Stomach (tissue), 19 donors: ENCODE data around the gene ACOT9. TPM values are rescaled to one million over a fixed set of nuclear protein-coding genes. Genes with fewer than 3 reads are reported as not detected.
A peak's percentile ranks its signal among the peaks of the same experiment; 100 is the strongest.

Experiments used
- DNase-seq, 2 donors: peaks; one replicate each; pipeline versions ENCODE4 v3.0.0 to v3.0.0-alpha.2; 2013 to 2019
- H3K27ac ChIP-seq, 5 donors: fragments of 200-600 bp in 4 of 5; sonication (generic) in 4 of 5; one replicate each; pipeline ENCODE4 v1.5.1; 2013 to 2019; ENCODE audit warnings: mild to moderate bottlenecking in 1 of 5, moderate library complexity in 1 of 5
- H3K27me3 ChIP-seq, 3 donors: fragments of 200-600 bp; sonication (generic); one replicate each; pipeline ENCODE4 v1.5.1; 2017 to 2019; ENCODE audit warnings: mixed run types in 1 of 3
- H3K36me3 ChIP-seq, 4 donors: fragments of 200-600 bp; sonication (generic); 1 replicate in 3 of 4; 2 replicates in 1 of 4; pipeline ENCODE4 v1.5.1; 2016 to 2019
- H3K4me1 ChIP-seq, 4 donors: fragments of 200-600 bp; sonication (generic); one replicate each; pipeline ENCODE4 v1.5.1; 2016 to 2019
- H3K4me3 ChIP-seq, 4 donors: fragments of 200-600 bp; sonication (generic) in 3 of 4; one replicate each; pipeline ENCODE4 v1.5.1; 2016 to 2019; ENCODE audit warnings: mild to moderate bottlenecking in 1 of 4
- H3K9me3 ChIP-seq, 4 donors: fragments of 200-600 bp; sonication (generic); one replicate each; pipeline ENCODE4 v1.5.1; 2016 to 2019
- EP300 ChIP-seq: sonication (generic); formaldehyde crosslinking; IDR thresholded peaks from one replicate; pipeline ENCODE4 v1.6.1; 2017; ENCODE audit warnings: antibody characterized with exemption
- POLR2A ChIP-seq, 4 donors: fragments of 450-650 bp; IDR thresholded peaks; one replicate each; pipeline ENCODE4 v1.6.1; 2016; ENCODE audit warnings: antibody characterized with exemption in 4 of 4, control low read depth in 2 of 4, mild to moderate bottlenecking in 1 of 4, moderate library complexity in 1 of 4
- POLR2AphosphoS5 ChIP-seq, 3 donors: sonication (generic); formaldehyde crosslinking; IDR thresholded peaks; one replicate each; pipeline ENCODE4 v1.6.1; 2016; ENCODE audit warnings: antibody characterized with exemption in 3 of 3
- WGBS, 5 donors: extraction: QIAGEN DNeasy Blood & Tissue Kit in 3 of 5; methylation state at CpG; one replicate each; pipeline versions ENCODE4 v1.1.5 to v1.1.7; 2013 to 2018; 5-methylcytosine and 5-hydroxymethylcytosine counted together
- intact Hi-C: fragments of 100-400 bp; cut with DNase I; formaldehyde crosslinking; loops from one replicate; pipeline ENCODE4 v1.15.1; 2023; ENCODE audit warnings: low total_unique reads
- long read RNA-seq, 10 donors: transcript quantifications; one replicate each; lab custom pipeline, GENCODE V29; 2026
- polyA plus RNA-seq, 3 donors: library from polyadenylated mRNA; stranded (reverse); fragments of 200-250 nt; gene quantifications; one replicate each; pipeline ENCODE4 v1.2.3, GENCODE V29; 2013
- total RNA-seq, 5 donors: library from RNA; depleted of rRNA; stranded (reverse); fragments of >200 nt; gene quantifications; one replicate each; pipeline versions ENCODE4 v1.1.0 to v1.2.3, GENCODE V29; 2014 to 2016
- TF ChIP-seq, protein P1 (sequence below), 7 experiments: fragments of 450-650 bp in 4 of 7; fragments of 200-600 bp in 3 of 7; sonication (generic) in 3 of 7; IDR thresholded peaks; one replicate each; pipeline ENCODE4 v1.5.1; 2016 to 2019; ENCODE audit warnings: antibody characterized with exemption in 7 of 7, control low read depth in 2 of 7, mild to moderate bottlenecking in 1 of 7
- donor health status: healthy with polysubstance abuse.
- donor health status: Bipolar disorder and iron deficiency.
- donor health status: healthy.

Gene ACOT9, protein sequence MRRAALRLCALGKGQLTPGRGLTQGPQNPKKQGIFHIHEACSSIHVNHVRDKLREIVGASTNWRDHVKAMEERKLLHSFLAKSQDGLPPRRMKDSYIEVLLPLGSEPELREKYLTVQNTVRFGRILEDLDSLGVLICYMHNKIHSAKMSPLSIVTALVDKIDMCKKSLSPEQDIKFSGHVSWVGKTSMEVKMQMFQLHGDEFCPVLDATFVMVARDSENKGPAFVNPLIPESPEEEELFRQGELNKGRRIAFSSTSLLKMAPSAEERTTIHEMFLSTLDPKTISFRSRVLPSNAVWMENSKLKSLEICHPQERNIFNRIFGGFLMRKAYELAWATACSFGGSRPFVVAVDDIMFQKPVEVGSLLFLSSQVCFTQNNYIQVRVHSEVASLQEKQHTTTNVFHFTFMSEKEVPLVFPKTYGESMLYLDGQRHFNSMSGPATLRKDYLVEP
- 10 to 100 TPM in 4 of 5 donors, 1 to 10 TPM in 1; 5.4 to 62.6 (median 24.9) TPM for total RNA-seq
- polyA plus RNA-seq: 10 to 100 TPM; 18.5 to 27.8 (median 21.6) TPM
- long read RNA-seq, donor 1, partial matches to known transcripts: 0 of 5 reads
- long read RNA-seq, donor 1, other reads (novel, unspliced or antisense): 0 of 5 reads
- long read RNA-seq, donor 2, partial matches to known transcripts: 0 of 1 reads
- long read RNA-seq, donor 2, other reads (novel, unspliced or antisense): 0 of 1 reads
- long read RNA-seq, donor 3, partial matches to known transcripts: 0 of 4 reads
- long read RNA-seq, donor 3, other reads (novel, unspliced or antisense): 0 of 4 reads
- long read RNA-seq, donor 4: 0 reads
- long read RNA-seq, donor 5, partial matches to known transcripts: 0 of 8 reads
- long read RNA-seq, donor 5, other reads (novel, unspliced or antisense): 0 of 8 reads
- long read RNA-seq, donor 6, transcript ACOT9-203 (6 exons, 1,295 nt): minor isoform, 6 of 17 reads
- long read RNA-seq, donor 6, transcript ACOT9-201 (15 exons, 1,675 nt): major isoform, 7 of 17 reads
- long read RNA-seq, donor 6, partial matches to known transcripts: 0 of 17 reads
- long read RNA-seq, donor 6, other reads (novel, unspliced or antisense): 0 of 17 reads
- long read RNA-seq, donor 7, partial matches to known transcripts: 0 of 8 reads
- long read RNA-seq, donor 7, other reads (novel, unspliced or antisense): 0 of 8 reads
- long read RNA-seq, donor 8, partial matches to known transcripts: 350 of 375 reads
- long read RNA-seq, donor 8, other reads (novel, unspliced or antisense): 21 of 375 reads
- long read RNA-seq, donor 9, partial matches to known transcripts: 0 of 7 reads
- long read RNA-seq, donor 9, other reads (novel, unspliced or antisense): 0 of 7 reads
- long read RNA-seq, donor 10, partial matches to known transcripts: 0 of 2 reads
- long read RNA-seq, donor 10, other reads (novel, unspliced or antisense): 0 of 2 reads

DNA sequence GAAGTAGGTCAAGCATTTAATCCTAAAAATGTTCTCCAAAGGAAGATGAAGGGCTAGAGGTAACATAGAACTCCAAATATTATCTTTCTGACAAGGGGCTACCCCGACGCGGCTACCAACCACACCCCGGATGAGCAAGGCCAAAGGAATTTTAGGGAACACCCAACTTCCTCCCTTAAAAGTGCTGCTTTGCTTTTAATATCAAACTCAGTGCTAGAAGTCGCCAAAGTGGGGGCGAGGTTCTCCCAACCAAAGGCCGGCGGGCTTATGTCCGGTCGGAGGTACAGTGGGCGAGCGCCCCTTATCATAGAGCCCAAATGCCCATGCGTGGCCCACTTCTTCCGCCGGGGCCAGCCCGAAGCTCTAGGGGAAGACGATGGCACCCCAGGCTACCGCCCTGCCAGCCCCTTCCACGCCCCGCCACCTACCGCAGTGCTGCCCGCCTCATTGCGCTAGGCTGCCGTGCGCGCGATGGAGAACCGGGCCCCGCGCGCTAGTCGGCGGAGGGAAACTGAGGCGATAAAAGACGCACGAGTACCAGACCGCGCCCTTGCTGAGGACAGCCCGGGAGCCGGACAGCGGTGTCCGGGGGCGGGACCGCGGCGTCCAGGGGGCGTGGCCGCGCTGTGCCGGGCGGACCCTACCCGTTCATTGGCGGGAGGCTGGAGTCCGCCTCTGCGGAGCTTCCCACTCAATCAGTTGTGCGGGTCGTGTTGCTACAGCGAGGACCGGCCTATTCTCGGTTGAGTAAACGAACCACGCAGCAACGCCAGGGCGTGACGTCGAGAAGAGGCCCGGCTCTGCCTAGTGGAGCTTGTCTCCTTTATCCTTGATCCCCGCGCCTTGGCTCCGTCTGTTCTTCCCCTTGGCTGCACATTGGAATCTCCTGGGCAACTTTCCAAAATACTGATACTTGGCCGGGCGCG lies at the start of gene ACOT9:
ACOT9 (minus strand) TSS at position 580 of the 926 bp plus-strand sequence; CDS start at position 448, 132 bp downstream.
- peak within 1 kb of the TSS; percentile 93 to 97 (median 95) for H3K27ac ChIP-seq
- H3K9me3 ChIP-seq: no peaks in the 10 kb centered on the region
- DNase-seq: peak; percentile 92 to 96
- WGBS, 5 donors: 0 to 39% (median 1%) methylated on average over 16 to 73 of the region's 73 CpGs
- no peaks in the 10 kb centered on the region for H3K27me3 ChIP-seq
- H3K4me1 ChIP-seq: peaks cover 0 to 20% (median 2%) of the 10 kb centered on the region in 4 donors
- peak within 1 kb of the TSS; percentile 64 to 71 (median 68) for H3K4me3 ChIP-seq
- TF ChIP-seq, protein P1, sequence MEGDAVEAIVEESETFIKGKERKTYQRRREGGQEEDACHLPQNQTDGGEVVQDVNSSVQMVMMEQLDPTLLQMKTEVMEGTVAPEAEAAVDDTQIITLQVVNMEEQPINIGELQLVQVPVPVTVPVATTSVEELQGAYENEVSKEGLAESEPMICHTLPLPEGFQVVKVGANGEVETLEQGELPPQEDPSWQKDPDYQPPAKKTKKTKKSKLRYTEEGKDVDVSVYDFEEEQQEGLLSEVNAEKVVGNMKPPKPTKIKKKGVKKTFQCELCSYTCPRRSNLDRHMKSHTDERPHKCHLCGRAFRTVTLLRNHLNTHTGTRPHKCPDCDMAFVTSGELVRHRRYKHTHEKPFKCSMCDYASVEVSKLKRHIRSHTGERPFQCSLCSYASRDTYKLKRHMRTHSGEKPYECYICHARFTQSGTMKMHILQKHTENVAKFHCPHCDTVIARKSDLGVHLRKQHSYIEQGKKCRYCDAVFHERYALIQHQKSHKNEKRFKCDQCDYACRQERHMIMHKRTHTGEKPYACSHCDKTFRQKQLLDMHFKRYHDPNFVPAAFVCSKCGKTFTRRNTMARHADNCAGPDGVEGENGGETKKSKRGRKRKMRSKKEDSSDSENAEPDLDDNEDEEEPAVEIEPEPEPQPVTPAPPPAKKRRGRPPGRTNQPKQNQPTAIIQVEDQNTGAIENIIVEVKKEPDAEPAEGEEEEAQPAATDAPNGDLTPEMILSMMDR (IDR thresholded peaks at IDR 0.05): no peak
- TF ChIP-seq POLR2AphosphoS5 (IDR thresholded peaks at IDR 0.05) (peak; percentile 40 to 87 (median 85)), POLR2A (IDR thresholded peaks at IDR 0.05) (peak in 1 of 4 donors; percentile 29)
- intact Hi-C loops: no loop called here
- H3K36me3 ChIP-seq: no peaks in the 10 kb centered on the region

DNA sequence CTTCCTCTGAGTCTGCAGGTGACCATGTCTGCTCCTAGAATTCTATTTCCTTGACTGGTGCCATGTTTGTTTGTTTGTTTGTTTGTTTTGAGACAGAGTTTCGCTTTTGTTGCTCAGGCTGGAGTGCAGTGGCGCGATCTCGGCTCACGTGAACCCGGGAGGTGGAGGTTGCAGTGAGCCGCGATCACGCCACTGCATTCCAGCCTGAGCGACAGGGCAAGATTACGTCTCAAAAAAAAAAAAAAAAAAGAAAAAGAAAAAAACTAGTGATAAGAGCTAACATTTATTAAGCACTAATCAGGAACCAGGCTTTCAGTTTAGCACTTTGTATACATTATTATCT lies 47.0 kb upstream of the ACOT9 start:
- Histone ChIP-seq H3K27me3 (no peaks in the 10 kb centered on the region), H3K27ac (peak overlapping the region; percentile 68 to 84 (median 70)), H3K36me3 (peaks cover 0 to 14% (median 8%) of the 10 kb centered on the region in 4 donors), H3K9me3 (no peaks in the 10 kb centered on the region), H3K4me3 (no peak overlapping the region), H3K4me1 (peaks cover 0 to under 1% (median under 1%) of the 10 kb centered on the region in 4 donors)
- 25 to 73% (median 45%) methylated on average over 5 to 11 of the region's 11 CpGs for WGBS, 5 donors
- intact Hi-C loops: no loop called here
- TF ChIP-seq POLR2A (IDR thresholded peaks at IDR 0.05) (no peak), EP300 (no peak), POLR2AphosphoS5 (IDR thresholded peaks at IDR 0.05) (no peak)
- TF ChIP-seq, protein P1 (IDR thresholded peaks at IDR 0.05): no peak
- peak; percentile 51 to 63 for DNase-seq

DNA sequence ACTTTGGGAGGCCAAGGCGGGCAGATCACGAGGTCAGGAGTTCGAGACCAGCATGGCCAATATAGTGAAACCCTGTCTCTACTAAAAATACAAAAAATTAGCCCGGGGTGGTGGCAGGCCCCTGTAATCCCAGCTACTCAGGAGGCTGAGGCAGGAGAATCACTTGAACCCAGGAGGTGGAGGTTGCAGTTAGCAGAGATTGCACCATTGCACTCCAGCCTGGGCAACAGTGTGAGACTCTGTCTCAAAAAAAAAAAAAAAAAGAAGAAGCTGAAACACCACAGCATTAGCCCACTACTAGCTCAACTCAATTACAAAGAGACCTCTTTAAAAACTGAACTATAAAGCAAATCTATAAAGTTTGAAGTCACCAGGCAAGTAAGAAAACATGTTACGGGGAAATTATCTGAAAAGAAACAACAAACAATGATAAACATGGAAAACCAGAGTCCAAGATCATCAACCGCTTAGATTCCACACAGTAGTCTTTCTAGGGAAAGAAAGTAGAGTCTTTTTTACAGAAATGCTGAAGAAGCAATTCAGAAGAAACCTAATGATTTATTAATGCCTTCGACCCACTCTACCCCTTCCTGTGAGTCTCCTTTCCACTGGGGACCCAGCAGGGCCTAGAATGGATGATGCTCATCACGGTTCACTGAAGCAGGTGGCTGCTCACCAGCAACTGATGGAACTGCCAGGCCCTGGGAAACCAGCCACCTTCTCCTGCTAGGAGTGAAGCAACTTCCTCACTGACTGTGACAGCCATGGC lies 46.5 kb upstream of the ACOT9 start:
- no peak for DNase-seq
- no peaks in the 10 kb centered on the region for H3K9me3 ChIP-seq
- 68 to 84% (median 71%) methylated on average over 8 of the region's 8 CpGs for WGBS, 5 donors
- no peaks in the 10 kb centered on the region for H3K27me3 ChIP-seq
- intact Hi-C loops: no loop called here
- H3K4me1 ChIP-seq: peaks cover 0 to 6% (median 2%) of the 10 kb centered on the region in 4 donors
- H3K4me3 ChIP-seq: no peak overlapping the region
- no peak for TF ChIP-seq POLR2A (IDR thresholded peaks at IDR 0.05)
- TF ChIP-seq, protein P1 (IDR thresholded peaks at IDR 0.05): no peak
- TF ChIP-seq POLR2AphosphoS5 (IDR thresholded peaks at IDR 0.05): no peak
- no peak for TF ChIP-seq EP300
- H3K36me3 ChIP-seq: peaks cover 2 to 18% (median 10%) of the 10 kb centered on the region in 4 donors
- H3K27ac ChIP-seq: peak overlapping the region; percentile 68 to 84 (median 70)
